Measurements from ENCODE around the gene EGF. TPM values are rescaled to one million over a fixed set of nuclear protein-coding genes. Genes with fewer than 3 reads are reported as not detected.
"Not testable (repeated sequence)": the region's sequence is repeated elsewhere in the genome, so short reads cannot be mapped to it uniquely, and the experiment has no call there.

The EGF gene
- polyA plus RNA-seq, 2 donors: 0.10 to 0.25 TPM

DNA sequence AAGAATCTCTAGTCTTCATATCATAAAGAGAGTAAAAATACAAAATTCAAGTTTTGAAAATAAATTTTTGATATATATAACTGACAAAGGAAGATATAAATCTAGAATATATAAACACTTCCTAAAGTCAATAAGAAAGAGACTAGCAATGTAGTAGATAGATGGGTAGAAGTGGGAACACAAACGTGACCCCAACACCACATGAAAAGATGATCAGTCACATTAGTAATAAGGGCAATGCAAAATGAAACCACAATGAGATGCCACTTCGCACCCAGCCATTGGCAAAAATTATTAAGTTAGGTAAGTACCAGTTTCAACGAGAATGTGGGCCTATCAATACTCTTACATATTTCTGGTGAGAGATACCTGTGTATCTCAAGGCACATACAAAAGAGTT is 106.5 kb downstream of the EGF start:
- Histone ChIP-seq H3K4me1 (ENCODE audit: control insufficient read depth in 2 of 2, insufficient read depth in 2 of 2, low read length in 1 of 2) (no peaks in the 10 kb centered on the region), H3K36me3 (ENCODE audit: control insufficient read depth in 2 of 2, insufficient read depth in 2 of 2, low read length in 1 of 2) (no peaks in the 10 kb centered on the region), H3K27me3 (ENCODE audit: control insufficient read depth in 1 of 2, insufficient read depth in 2 of 2, low read length in 2 of 2) (no peaks in the 10 kb centered on the region), H3K9me3 (ENCODE audit: control insufficient read depth in 2 of 2, insufficient read depth in 1 of 2, low read depth in 1 of 2, low read length in 1 of 2) (no peaks in the 10 kb centered on the region), H3K4me3 (ENCODE audit: low read depth in 1 of 2, low read length in 2 of 2) (no peak overlapping the region), H3K27ac (ENCODE audit: low read depth in 2 of 2, low read length in 1 of 2) (no peak overlapping the region)
- WGBS, 2 donors: 77 to 86% methylated on average over 3 of the region's 3 CpGs

DNA sequence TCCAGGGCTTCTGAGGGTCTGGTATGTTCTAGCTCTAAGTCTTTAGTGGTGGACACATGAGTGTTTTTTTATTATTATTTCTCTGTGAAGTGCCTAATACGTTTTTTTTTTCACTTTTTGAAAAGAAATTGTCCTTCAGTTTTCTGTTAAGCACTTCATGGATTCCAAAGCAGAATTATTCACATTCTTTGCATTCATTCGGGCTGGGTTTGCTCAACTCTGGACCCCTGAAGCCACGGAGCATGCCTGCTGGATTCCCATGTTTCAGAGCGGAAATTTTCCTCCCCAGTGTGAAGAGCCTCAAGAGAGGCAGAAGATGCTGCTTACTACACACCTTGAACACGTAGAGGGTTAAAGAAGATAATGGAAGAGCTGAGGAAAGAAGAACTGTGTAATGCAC is 107.5 kb downstream of the EGF start:
- WGBS, 2 donors: 41 to 57% methylated on average over 5 of the region's 5 CpGs

DNA sequence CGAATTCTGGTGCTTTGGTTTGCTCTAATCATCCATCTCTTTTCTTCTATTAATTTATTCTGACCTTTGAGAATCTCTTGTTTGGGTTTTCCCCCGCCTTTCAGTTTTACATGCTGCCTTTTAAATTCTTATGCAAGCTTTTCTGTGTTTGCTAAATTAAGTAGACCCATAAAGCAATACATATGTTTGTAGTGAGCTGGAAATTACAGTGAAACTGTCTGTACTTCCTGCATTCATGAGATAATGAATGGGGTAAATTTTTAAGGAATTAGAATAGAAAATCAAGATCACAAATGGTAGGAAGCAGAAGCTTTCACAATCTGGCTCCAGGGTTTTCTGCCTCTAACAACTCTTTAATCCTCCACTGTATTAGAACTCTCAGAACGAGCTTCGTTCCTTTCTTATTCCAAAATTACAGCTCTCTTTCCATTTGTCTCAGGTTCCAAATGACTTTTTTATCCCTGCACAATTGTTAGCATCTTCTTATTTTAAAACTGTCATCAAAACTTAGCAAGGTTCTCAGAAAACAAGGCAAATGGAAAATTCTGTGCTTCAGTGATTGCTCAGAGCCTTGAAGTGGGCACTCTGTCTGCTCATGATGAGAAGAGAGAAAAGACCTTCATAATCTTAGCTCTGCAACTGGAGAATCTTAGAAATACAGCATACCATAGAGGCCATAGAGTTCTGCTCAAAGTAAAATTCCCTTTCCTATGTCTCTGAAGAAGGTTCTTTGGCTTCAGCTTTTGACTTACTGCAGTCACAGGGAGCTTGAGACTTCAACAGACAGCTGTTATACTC is 108.2 kb downstream of the EGF start:
- H3K9me3 ChIP-seq (ENCODE audit: control insufficient read depth in 2 of 2, insufficient read depth in 1 of 2, low read depth in 1 of 2, low read length in 1 of 2): no peaks in the 10 kb centered on the region
- H3K27ac ChIP-seq (ENCODE audit: low read depth in 2 of 2, low read length in 1 of 2): no peak overlapping the region
- H3K4me1 ChIP-seq (ENCODE audit: control insufficient read depth in 2 of 2, insufficient read depth in 2 of 2, low read length in 1 of 2): no peaks in the 10 kb centered on the region
- no peak overlapping the region for H3K4me3 ChIP-seq (ENCODE audit: low read depth in 1 of 2, low read length in 2 of 2)
- H3K36me3 ChIP-seq (ENCODE audit: control insufficient read depth in 2 of 2, insufficient read depth in 2 of 2, low read length in 1 of 2): no peaks in the 10 kb centered on the region
- 54 to 70% methylated on average over 4 of the region's 4 CpGs for WGBS, 2 donors
- H3K27me3 ChIP-seq (ENCODE audit: control insufficient read depth in 1 of 2, insufficient read depth in 2 of 2, low read length in 2 of 2): no peaks in the 10 kb centered on the region

More for the DNA sequence above, 107.5 kb downstream of the EGF start:
- H3K4me3 ChIP-seq (ENCODE audit: low read depth in 1 of 2, low read length in 2 of 2): no peak overlapping the region
- no peaks in the 10 kb centered on the region for H3K27me3 ChIP-seq (ENCODE audit: control insufficient read depth in 1 of 2, insufficient read depth in 2 of 2, low read length in 2 of 2)
- no peak overlapping the region for H3K27ac ChIP-seq (ENCODE audit: low read depth in 2 of 2, low read length in 1 of 2)
- H3K4me1 ChIP-seq (ENCODE audit: control insufficient read depth in 2 of 2, insufficient read depth in 2 of 2, low read length in 1 of 2): no peaks in the 10 kb centered on the region
- H3K36me3 ChIP-seq (ENCODE audit: control insufficient read depth in 2 of 2, insufficient read depth in 2 of 2, low read length in 1 of 2): no peaks in the 10 kb centered on the region
- no peaks in the 10 kb centered on the region for H3K9me3 ChIP-seq (ENCODE audit: control insufficient read depth in 2 of 2, insufficient read depth in 1 of 2, low read depth in 1 of 2, low read length in 1 of 2)

DNA sequence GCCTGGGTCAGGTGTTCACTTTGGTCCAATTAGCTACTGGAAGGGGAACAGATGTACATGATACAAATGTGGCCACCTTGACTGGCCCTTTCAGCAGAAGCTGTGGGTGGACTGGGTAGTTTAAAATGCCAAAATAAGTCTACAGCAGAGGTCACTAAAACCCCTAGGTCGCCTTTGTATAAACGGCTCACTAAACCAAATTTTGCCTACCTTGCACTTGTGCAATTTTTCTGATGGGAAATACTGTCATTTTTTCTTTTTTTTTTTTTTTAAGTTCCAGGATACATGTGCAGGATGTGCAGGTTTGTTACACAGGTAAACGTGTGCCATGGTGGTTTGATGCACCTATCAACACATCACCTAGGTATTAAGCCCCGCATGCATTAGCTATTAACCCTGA is 109.8 kb downstream of the EGF start:
- H3K9me3 ChIP-seq (ENCODE audit: control insufficient read depth in 2 of 2, insufficient read depth in 1 of 2, low read depth in 1 of 2, low read length in 1 of 2): no peaks in the 10 kb centered on the region
- H3K4me3 ChIP-seq (ENCODE audit: low read depth in 1 of 2, low read length in 2 of 2): no peak overlapping the region
- no peak overlapping the region for H3K27ac ChIP-seq (ENCODE audit: low read depth in 2 of 2, low read length in 1 of 2)
- no peaks in the 10 kb centered on the region for H3K4me1 ChIP-seq (ENCODE audit: control insufficient read depth in 2 of 2, insufficient read depth in 2 of 2, low read length in 1 of 2)
- no peaks in the 10 kb centered on the region for H3K27me3 ChIP-seq (ENCODE audit: control insufficient read depth in 1 of 2, insufficient read depth in 2 of 2, low read length in 2 of 2)
- no peaks in the 10 kb centered on the region for H3K36me3 ChIP-seq (ENCODE audit: control insufficient read depth in 2 of 2, insufficient read depth in 2 of 2, low read length in 1 of 2)
- 93 to 95% methylated on average over 4 of the region's 4 CpGs for WGBS, 2 donors

DNA sequence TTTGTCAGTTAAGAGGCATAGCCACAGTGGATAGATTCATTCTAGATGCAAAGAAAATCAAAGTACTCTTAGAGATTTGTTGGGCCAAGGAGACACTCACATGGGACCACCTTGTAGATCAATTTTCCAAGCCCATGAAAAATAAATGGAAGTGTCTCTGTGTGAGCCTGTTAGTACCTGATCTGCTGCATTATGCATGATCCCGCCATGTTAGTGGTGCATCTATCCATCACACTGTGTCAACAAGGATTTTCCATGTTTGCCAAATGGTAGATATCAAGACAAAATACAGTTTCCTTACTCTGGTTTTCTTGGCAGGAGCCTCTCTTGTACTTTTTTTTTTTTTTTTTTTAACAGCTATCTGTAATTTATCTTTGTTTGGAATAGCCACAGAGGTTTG is 112.4 kb downstream of the EGF start:
- WGBS, 2 donors: 32 to 58% methylated on average over 1 of the region's 1 CpG

DNA sequence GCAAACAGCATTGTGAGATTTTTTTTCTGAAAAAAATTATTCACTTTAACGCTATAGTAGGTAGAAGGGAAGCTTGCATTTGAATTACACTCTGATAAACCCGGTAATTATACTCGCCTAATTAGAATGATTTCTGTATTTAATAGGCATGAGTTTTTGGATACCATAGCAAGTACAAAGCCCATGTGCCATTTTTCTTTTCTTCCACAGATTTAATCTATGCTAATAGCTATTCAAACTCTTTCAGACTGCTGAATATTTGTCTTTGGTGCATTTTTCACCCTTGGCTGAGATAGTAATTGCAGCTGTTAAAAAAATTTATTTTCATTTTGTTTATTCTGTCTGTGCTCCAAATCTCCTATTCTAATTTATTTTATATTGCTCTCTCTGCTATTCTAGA is 113.0 kb downstream of the EGF start:
- no peaks in the 10 kb centered on the region for H3K9me3 ChIP-seq (ENCODE audit: control insufficient read depth in 2 of 2, insufficient read depth in 1 of 2, low read depth in 1 of 2, low read length in 1 of 2)

More for the DNA sequence above, 112.4 kb downstream of the EGF start:
- Histone ChIP-seq H3K27ac (ENCODE audit: low read depth in 2 of 2, low read length in 1 of 2) (no peak overlapping the region), H3K36me3 (ENCODE audit: control insufficient read depth in 2 of 2, insufficient read depth in 2 of 2, low read length in 1 of 2) (no peaks in the 10 kb centered on the region), H3K4me1 (ENCODE audit: control insufficient read depth in 2 of 2, insufficient read depth in 2 of 2, low read length in 1 of 2) (no peaks in the 10 kb centered on the region), H3K27me3 (ENCODE audit: control insufficient read depth in 1 of 2, insufficient read depth in 2 of 2, low read length in 2 of 2) (no peaks in the 10 kb centered on the region), H3K4me3 (ENCODE audit: low read depth in 1 of 2, low read length in 2 of 2) (no peak overlapping the region), H3K9me3 (ENCODE audit: control insufficient read depth in 2 of 2, insufficient read depth in 1 of 2, low read depth in 1 of 2, low read length in 1 of 2) (no peaks in the 10 kb centered on the region)

DNA sequence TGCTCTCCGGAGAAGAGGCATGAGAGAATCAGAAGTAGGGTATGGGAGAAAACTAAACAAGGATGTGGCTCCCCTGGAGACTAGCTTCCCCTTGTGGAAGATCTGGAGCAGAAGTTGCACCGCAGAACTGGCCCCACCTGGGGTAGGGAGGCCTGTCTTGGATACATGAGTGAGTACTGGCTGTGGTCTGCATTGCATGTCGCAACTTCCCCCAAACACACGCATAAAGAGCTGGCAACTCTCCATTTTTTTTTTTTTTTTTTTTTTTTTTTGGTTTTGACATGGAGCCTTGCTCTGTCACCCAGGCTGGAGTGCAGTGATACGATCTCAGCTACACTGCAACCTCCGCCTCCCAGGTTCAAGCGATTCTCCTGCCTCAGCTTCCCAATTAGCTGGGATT is 119.9 kb downstream of the EGF start:
- Histone ChIP-seq H3K36me3 (ENCODE audit: control insufficient read depth in 2 of 2, insufficient read depth in 2 of 2, low read length in 1 of 2) (no peaks in the 10 kb centered on the region), H3K27me3 (ENCODE audit: control insufficient read depth in 1 of 2, insufficient read depth in 2 of 2, low read length in 2 of 2) (no peaks in the 10 kb centered on the region), H3K4me3 (ENCODE audit: low read depth in 1 of 2, low read length in 2 of 2) (no peak overlapping the region), H3K9me3 (ENCODE audit: control insufficient read depth in 2 of 2, insufficient read depth in 1 of 2, low read depth in 1 of 2, low read length in 1 of 2) (no peaks in the 10 kb centered on the region), H3K4me1 (ENCODE audit: control insufficient read depth in 2 of 2, insufficient read depth in 2 of 2, low read length in 1 of 2) (no peaks in the 10 kb centered on the region), H3K27ac (ENCODE audit: low read depth in 2 of 2, low read length in 1 of 2) (no peak overlapping the region)
- 81 to 87% methylated on average over 7 of the region's 7 CpGs for WGBS, 2 donors

More for the DNA sequence above, 113.0 kb downstream of the EGF start:
- 88 to 91% methylated on average over 3 of the region's 3 CpGs for WGBS, 2 donors
- no peak overlapping the region for H3K27ac ChIP-seq (ENCODE audit: low read depth in 2 of 2, low read length in 1 of 2)
- no peak overlapping the region for H3K4me3 ChIP-seq (ENCODE audit: low read depth in 1 of 2, low read length in 2 of 2)
- no peaks in the 10 kb centered on the region for H3K36me3 ChIP-seq (ENCODE audit: control insufficient read depth in 2 of 2, insufficient read depth in 2 of 2, low read length in 1 of 2)
- H3K27me3 ChIP-seq (ENCODE audit: control insufficient read depth in 1 of 2, insufficient read depth in 2 of 2, low read length in 2 of 2): no peaks in the 10 kb centered on the region
- H3K4me1 ChIP-seq (ENCODE audit: control insufficient read depth in 2 of 2, insufficient read depth in 2 of 2, low read length in 1 of 2): no peaks in the 10 kb centered on the region

DNA sequence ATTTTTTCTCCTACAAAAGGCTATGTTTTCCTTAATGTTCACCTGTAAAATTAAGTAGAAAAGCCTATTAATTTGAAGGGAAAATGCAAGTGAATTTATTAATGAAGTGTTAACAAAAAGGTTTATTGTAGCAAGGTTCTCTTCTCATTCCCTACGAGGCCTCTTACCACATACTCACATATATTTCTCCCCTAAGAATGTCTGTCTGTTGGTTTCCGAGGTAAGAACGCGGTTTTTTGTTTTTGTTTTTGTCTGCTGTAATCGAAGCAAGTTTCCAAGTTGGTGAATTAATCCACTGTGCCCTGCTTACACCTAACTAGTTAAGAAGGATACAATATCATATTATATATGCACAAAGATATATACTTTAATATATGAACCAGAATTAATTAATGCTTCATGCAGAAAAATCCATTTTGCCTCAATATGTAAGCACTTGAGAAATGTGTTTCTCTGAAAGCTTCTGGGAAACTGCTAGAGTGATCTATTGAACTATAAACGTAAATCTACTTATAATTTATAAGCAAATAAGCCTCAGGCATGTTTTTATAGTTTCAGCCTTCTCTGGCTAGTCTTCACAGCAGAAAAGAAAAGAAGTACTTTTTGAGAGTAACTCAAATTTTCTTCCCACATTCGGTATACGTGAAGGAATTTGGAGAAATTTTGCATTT is 120.8 kb downstream of the EGF start:
- Histone ChIP-seq H3K4me1 (ENCODE audit: control insufficient read depth in 2 of 2, insufficient read depth in 2 of 2, low read length in 1 of 2) (no peaks in the 10 kb centered on the region), H3K9me3 (ENCODE audit: control insufficient read depth in 2 of 2, insufficient read depth in 1 of 2, low read depth in 1 of 2, low read length in 1 of 2) (no peaks in the 10 kb centered on the region), H3K27ac (ENCODE audit: low read depth in 2 of 2, low read length in 1 of 2) (no peak overlapping the region), H3K27me3 (ENCODE audit: control insufficient read depth in 1 of 2, insufficient read depth in 2 of 2, low read length in 2 of 2) (no peaks in the 10 kb centered on the region), H3K36me3 (ENCODE audit: control insufficient read depth in 2 of 2, insufficient read depth in 2 of 2, low read length in 1 of 2) (no peaks in the 10 kb centered on the region), H3K4me3 (ENCODE audit: low read depth in 1 of 2, low read length in 2 of 2) (no peak overlapping the region)
- WGBS, 2 donors: 36 to 58% methylated on average over 8 of the region's 8 CpGs

DNA sequence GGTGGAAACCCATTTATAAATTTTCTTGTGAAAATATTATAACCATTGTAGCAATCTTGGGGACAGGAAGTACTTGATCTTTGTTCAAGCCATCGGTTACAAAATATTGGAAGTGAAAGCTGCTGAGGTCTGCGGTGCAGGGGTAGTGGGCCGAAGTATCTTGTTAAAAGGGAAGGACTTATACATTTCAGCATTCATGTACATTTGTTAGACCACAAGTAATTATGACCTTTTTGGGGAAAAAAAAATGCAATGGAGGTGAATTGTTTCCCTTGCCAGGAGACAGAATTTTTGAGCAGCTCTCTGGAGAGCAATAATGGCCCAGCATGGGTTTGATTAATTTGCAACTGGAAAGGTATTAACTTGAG is 121.3 kb downstream of the EGF start:
- no peak overlapping the region for H3K27ac ChIP-seq (ENCODE audit: low read depth in 2 of 2, low read length in 1 of 2)
- H3K4me1 ChIP-seq (ENCODE audit: control insufficient read depth in 2 of 2, insufficient read depth in 2 of 2, low read length in 1 of 2): no peaks in the 10 kb centered on the region
- H3K4me3 ChIP-seq (ENCODE audit: low read depth in 1 of 2, low read length in 2 of 2): no peak overlapping the region
- H3K9me3 ChIP-seq (ENCODE audit: control insufficient read depth in 2 of 2, insufficient read depth in 1 of 2, low read depth in 1 of 2, low read length in 1 of 2): no peaks in the 10 kb centered on the region
- 54 to 63% methylated on average over 3 of the region's 3 CpGs for WGBS, 2 donors
- H3K36me3 ChIP-seq (ENCODE audit: control insufficient read depth in 2 of 2, insufficient read depth in 2 of 2, low read length in 1 of 2): no peaks in the 10 kb centered on the region
- no peaks in the 10 kb centered on the region for H3K27me3 ChIP-seq (ENCODE audit: control insufficient read depth in 1 of 2, insufficient read depth in 2 of 2, low read length in 2 of 2)

DNA sequence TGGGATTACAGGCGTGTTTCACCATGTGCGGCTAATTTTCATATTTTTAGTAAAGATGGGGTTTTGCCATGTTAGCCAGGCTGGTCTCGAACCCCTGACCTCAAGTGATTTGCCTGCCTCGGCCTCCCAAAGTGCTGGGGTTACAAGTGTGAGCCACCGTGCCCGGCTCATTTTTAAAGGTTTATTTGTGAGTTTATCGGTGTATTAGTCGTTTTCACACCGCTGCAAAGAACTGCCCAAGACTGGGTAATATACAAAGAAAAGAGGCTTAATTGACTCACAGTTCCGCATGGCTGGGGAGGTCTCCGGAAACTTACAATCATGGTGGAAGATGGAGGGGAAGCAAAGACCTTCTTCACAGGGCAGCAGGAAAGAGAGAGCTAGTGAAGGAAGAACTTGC is 126.5 kb downstream of the EGF start:
- not testable (repeated sequence) for H3K27ac ChIP-seq (ENCODE audit: low read depth in 2 of 2, low read length in 1 of 2); H3K4me3 ChIP-seq (ENCODE audit: low read depth in 1 of 2, low read length in 2 of 2); H3K36me3 ChIP-seq (ENCODE audit: control insufficient read depth in 2 of 2, insufficient read depth in 2 of 2, low read length in 1 of 2); H3K4me1 ChIP-seq (ENCODE audit: control insufficient read depth in 2 of 2, insufficient read depth in 2 of 2, low read length in 1 of 2); H3K9me3 ChIP-seq (ENCODE audit: control insufficient read depth in 2 of 2, insufficient read depth in 1 of 2, low read depth in 1 of 2, low read length in 1 of 2); H3K27me3 ChIP-seq (ENCODE audit: control insufficient read depth in 1 of 2, insufficient read depth in 2 of 2, low read length in 2 of 2)
- WGBS, 2 donors: 95% methylated on average over 11 of the region's 11 CpGs
